Stimulated activated CD4-positive, alpha-beta T cell treated with anti-CD3 and anti-CD28 coated beads, Interleukin-1b, Interleukin-23, amount 100 ng/mL, for 4 hours (primary cell): ENCODE measurements around the gene LDLRAD4.

ENCODE experiments used
- DNase-seq, 2 donors: peaks; one replicate each; pipeline ENCODE4 v3.0.0-alpha.2; 2020; ENCODE audit warnings: low read depth in 2 of 2

Gene LDLRAD4

DNA sequence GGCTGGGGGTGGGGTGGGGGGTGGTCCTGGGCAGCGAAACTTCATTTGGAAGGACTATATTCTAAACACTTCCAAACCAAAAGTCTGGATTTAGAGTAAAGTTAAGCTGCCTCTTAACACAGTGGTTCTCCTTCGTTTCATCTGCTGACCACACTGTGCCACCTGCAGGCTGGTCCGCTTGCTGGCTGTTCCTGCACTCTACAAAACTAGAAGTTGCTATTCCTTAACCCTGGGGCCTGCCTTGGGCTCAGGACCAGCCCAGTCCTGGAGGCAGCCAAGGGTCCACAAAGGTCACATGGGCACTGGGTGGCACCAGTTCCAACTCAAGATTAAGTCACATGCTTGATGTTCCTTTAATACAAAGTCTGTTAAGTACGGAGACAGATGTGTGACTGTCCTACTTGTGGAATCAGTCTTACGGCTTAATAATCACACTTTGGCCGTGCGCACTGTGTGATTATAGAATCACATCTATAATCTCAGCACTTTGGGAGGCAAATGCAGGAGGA is 312.4 kb downstream of the LDLRAD4 start:
- no peak for DNase-seq

DNA sequence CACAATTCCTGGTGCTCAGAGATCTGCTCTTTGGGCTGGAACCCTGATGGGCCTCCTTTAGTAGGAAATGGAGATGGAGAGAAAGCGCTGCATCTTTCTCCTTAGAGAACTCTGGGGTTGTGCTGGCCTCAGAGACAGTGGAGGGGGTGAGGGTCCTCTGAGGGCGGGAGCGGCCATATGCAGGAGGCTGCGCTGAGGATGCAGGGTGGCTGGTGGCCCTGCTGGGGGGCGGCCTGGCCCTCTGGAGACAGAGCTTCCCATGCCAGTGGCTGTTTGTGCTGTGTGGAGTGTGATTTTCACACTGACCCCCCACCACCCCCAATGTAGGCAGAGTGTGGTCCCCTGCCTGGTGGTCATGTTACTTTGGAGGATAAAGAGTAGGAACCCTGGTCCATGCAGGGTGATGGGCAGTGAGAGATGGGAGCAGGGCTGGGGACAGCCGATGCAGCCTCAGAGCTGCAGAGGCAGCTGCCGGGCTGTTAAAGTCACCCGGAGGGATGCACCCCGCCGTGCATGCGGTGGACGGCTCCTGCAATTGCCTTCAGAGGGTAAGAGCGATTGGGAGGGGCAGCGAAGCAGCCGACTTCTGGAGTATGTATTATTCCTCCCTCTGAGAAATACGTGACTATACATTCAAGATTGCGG is 313.2 kb downstream of the LDLRAD4 start:
- DNase-seq: no peak

DNA sequence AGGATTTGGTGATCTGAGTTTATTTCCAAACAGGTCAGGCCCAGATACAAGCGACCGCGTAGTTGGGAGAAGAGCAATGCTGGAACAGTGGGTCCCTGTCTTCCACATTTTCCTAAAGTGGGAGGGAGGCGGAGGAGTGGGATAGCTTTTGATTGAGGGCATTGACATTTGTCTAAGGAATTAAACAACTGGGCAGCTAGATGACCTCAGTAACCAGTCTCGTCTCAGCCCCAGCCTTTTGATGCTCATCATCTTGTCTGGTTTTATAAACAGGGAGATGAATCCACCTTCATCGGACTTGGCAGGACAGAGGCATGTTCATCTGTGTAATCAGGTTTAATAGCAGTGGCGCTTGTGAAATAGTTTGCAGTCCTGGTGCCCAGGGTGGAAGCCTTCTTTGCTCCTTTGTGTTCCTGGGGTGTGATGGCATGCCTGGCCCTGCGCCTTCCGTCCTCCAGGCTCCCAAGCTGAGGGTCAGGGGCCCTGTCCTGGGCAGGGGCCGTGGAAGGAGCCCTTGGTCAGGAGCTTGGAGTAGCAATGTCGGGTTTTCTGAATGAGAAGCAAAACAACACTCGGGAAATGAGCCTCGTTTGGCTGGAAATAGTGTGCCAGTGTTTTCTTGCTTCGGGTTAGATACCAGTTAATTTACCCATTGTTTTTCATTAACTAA is 314.0 kb downstream of the LDLRAD4 start:
- no peak for DNase-seq

DNA sequence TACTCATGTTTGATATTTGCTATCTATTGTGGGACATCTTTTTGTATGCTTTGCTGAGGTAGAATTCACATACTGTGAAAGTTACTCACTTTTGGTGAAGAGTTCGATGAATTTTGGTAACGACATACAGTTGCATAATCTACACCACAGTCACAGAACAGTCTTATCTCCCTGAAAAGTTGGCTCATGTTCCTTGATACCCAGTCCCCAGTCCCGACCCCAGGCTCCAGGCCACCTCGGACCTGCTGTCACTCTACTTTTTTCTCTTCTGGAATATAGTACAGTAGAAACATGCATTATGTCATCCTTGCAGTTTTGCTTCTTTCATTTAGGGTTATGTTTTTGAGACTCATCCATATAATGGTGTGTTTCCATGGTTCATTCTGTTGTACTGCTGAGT is 316.1 kb downstream of the LDLRAD4 start:
- DNase-seq: no peak

DNA sequence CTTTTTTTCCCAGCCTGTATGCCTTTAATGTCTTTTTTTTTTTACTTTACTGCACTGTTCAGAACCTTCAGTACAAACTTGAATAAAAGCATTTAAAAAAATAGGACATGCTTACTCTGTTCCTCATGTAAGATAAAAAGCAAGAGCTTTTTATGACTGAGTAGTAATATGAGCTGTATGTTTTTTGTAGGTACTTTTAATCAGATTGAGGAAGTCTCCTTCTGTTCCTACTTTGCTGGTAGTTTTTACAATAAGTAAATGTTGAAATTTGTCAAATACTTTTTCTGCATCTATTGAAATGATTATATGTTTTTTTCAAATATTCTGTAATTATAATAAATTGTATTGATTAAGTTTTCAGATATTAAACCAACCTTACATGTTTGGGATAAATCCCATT is 318.0 kb downstream of the LDLRAD4 start:
- DNase-seq: no peak

DNA sequence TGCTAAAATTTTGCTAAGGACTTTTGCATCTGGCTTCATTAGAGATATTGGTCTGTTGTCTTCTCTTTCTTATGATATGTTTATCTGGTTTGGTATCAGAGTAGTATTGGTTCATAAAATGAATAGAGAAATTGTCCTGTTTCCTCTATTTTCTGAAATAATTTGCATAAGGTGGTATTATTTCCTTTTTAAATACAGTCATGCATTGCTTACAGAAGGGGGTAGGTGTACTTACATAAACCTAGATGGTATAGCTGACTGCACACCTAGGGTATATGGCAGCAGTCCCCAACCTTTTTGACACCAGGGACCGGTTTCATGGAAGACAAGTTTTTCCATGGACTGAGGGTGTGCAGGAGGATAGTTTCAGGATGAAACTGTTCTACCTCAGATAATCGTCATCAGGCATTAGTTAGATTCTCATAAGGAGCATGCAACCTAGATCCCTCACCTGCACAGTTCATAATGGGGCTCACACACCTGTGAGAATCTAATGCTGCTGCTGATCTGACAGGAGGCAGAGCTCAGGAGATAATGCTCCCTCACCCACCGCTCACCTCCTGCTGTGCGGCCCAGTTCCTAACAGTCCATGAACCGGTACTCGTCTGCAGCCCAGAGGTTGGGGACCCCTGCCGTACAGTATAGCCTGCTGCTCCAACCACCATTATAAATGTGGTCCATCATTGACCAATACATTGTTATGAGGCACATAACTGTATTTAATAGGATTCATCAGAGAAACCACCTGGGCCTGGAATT is 318.6 kb downstream of the LDLRAD4 start:
- no peak for DNase-seq

DNA sequence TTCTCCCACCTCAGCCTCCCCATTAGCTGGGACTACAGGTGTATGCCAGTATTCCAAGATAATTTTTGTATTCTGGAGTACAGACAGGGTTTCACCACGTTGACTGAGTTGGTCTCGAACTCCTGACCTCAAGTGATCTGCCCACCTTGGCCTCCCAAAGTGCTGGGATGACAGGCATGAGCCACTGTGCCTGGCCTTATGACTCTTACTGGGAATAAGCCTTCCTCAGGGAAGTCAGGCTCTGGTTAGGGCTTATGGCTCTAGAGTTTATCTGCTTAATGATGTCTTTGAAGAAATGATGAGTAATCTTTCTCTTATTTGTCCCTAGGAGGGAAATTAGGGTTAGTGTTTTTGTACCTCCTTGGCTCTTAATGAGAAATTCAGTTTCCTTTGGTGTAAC is 320.1 kb downstream of the LDLRAD4 start:
- DNase-seq: no peak

DNA sequence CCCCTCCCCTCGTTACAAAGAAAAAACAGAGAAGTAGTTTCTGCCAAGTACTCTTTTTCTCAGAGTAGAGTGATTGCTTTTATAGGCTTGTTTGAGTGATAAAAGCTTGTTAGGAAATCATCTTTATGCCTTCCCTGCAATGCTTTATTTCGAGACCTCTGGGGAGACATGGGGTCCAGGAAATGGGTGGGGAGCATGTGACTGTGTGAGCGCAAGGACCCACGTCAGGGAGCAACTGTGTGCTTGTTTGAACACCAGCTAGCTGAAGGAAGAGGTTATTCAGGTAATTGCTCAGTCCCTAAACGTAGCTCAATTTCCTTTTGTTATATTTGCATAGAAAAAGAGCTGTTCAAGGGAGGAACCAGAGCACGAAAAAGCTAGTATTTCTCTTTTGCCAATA is 320.5 kb downstream of the LDLRAD4 start:
- no peak for DNase-seq

DNA sequence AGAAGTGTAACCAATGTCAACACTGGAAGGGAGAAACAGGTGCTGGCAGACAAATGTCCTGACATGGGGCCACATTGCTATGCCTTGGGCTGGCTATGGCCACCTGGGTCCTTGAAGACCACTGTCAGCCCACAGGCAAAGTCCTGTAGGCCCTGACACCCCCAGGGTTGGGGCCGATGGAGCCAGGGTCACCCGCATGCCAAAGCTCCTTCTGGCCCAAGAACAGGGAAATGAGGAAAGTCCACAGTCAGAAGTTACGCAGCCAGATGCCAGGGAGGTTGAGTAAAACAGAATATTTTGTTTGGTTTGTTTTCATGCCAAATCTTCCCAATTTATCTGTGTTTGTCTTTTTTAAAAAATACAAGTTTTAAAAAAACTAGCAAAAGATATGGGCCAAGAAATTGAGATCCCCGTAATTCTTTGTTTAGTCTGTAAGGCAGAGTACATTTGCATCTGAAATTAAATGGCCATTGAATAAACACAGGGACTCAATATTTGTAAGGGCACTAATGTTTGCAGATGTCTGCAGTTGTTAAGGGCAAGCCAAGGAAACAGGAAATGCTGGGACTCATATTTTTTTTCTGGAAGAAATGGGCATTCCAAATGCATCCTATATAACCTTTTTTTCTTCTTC is 321.4 kb downstream of the LDLRAD4 start:
- no peak for DNase-seq

DNA sequence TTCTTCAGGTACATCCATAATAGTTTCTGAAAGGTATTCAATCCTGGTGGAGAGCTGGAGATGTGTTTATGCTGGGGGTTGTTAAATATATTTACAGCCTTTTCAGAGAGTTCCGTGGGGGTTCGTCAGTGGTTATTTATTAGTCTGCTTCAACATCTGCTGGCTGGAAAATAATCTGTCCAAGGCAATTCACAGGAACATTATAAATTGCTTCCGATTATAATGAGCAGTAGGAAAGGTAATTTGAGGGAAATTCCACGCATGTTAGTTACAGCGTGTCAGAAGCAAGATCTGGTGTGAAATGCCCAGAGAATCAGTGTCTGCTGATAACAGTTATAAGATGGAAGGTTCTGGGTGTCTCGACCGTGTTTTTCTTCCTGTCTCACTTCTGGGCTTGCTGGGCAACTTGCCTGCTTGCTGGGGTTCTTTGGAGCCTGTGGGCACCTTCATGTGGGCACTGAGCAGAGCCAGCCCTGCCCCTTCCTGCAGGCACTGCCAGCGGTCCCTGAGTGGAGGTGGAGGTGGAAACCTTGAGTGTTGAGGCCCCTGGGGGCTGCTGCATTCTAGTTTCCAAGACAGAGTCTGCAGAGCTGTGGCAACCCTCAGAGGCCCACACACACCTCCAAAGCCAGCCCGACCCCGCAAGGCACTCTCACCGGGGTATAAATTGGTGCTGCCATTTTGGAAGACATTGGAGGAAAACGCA is 322.1 kb downstream of the LDLRAD4 start:
- DNase-seq: no peak

DNA sequence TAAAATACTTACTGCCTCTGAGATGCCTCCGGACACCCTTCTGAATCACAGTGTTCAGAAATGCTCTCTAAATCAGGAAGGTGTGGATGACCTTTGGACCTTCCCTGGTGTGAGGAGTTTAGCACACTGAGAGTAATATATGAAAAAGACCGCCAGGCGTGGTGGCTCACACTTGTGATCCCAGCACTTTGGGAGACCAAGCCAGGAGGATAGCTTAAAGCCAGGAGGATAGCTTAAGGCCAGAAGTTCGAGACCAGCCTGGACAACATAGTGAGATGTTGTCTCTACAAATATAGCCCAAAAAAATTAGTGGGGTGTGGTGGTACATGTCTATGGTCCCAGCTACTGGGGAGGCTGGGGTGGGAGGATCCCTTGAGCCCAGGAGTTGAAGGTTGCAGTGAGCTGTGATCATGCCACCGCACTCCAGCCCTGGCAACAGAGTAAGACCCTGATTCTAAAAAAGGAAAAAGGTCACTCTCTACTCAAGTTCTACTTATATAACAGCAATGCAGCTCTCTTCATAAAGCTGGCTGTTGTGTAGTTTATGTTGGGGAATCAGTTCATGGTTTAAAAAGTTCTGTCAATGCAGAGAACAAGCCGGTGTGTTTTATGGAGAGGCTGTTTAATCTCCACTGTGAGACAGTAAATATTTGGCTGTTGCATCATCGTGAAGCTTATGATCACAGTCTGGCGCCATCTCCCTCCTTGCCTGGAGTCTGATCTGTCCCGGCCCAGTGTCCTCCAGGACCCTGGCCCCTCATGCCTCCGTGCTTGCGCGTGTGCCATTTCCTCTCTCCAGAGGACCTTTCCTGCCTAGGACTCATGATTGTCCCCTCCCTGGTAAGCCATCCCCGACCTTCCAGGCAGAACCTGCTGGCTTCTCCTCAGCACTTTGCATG is 323.3 kb downstream of the LDLRAD4 start:
- DNase-seq: no peak

DNA sequence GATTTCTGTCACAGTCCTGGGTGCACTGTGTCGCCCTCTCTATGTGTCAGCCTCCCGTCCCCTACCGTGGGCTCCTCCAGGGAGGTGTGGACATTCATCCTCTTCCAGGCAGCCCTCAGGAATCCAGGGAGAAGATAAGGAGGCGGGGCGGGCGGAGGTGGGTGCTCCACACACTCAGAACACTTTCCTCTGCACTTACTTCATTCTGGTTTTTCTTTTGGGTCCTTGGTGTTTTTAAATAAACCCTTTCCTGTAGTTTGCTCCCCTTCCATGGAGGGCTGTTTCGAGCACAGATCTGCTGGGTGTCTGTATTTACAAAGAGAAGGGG is 323.9 kb downstream of the LDLRAD4 start:
- DNase-seq: no peak

DNA sequence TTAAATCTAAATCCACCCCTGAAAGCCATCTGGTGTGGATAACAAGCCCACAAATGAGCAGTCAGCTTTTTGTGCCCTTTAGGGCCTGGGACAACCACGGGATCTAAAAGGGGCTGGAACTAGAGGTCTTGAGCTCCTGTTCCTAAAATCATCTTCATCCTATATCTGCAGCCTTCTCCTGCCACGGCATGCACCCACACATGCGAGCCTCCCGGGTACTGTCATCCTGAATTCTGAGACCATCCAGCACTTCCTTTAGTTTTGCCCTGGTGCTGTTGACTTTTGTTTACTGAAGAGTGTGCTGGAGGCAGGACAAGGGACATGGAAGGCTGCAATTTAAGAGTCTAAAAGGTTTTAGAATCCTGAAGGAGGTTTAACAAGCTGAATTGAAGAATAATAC is 324.6 kb downstream of the LDLRAD4 start:
- no peak for DNase-seq

DNA sequence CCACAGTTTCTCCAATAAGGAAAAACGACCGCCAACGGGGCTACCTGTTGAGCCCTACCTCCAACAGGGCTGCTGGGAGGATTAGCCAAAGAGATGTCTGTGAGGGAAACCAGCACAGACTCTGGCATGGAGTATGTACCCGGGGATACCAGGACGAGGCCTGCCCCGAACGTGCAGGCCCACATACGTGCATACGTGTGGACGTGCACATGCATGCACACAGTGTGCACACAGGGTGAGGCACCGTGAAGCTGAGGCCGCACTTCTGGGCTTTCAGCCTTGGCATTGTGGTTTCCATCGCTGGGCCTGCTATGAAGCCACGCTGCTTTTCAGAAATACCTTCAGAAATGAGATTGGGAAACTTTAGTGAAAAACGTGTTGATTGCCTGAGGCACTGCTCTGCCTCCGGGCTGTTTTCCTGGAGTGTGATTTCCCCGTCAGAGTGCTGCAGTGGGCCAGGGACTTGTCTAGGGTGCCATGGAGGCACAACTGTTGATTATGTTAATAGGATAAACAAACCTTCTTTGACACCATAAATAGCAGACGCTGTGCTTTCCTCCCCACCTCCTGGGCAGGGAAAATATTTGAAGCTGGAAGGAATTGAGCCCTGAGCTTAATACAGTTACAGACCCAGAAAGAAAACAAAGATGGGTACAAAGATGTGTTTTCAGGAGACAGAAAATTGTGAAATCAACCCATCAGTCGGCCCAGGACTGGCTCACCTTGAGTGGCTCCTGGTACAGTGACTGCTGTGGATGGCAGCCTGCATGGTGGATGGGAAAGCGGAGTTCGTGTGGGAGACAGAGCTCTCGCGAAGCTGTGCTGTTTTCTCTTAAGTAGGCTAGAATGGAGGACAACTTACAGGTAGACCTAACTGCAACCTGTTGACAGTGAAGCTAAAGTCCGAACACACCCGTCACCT is 325.5 kb downstream of the LDLRAD4 start:
- no peak for DNase-seq

DNA sequence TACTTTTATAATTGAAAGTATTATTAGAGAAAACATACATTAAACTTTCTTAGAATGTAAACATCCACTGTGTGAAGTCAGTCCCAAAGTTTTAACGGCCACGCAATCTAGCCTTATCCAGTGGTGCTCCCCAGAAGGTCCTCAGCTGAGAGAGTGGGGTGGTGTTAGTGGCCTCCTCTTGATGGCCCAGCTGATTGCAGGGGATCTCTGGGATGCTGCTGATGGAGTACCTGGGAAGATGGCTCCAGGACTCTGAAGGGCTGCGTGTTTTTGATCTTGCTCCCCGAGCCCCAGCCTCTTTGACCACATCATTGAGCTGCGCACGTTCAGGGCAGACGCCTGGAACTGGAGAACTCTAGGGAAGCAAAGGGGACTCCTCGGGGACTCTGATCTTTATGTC is 326.4 kb downstream of the LDLRAD4 start:
- DNase-seq: no peak

DNA sequence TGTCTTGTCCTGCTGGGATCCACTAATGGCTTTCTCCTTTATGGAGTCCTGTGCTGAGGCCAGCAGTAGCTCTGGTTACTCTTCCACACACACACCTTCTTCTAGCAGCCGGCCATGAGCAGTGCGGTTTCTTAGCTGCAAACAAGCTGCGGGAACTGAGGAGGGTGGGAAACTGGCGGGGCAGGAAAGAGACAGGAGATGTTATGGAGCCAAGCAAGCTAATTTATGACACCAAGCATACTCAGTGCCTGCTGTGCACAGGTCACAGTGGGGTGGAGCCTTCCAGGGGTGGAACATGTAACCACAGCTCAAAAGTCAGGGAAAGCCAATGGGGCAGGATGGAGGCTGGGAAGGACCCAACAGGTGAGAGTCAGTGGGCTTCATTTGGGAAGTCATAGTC is 327.0 kb downstream of the LDLRAD4 start:
- DNase-seq: no peak

DNA sequence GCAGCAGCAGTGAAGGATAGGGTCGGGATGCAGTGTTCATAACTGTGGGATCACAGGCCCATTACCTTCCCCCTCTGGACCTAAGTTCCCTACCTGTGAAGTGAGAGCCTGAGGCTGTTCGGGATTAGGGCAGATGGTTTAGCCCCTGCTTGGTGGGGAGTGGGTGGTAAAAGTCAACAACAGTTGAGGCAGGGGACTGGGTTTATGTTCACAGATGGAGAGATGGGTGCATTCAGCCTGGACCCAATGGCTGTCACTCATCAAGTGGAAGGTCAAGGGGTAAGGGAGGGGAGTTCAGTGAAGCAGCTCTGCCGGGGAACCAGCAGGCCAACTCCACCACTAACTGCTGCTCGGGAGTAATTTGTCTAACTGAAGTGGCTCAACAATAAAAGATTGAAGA is 327.4 kb downstream of the LDLRAD4 start:
- no peak for DNase-seq

DNA sequence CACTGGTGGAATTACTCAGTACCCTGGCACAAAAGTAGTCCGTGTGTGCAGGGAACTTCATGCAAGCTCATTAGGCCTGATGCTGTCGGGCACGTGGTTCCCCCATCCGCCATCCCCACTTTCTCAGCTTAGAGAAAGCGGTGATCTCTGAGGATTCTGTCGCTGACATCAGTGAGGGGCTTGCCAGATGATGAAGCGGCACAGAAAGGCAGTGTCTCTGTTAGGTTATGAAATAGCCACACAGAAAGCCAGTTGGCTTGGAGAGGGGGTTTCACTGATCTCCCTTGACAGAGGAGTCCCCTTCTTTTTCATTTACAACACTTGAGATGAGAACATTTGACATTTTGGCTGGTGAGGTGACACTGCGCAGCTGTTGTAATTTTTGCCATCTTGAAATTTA is 328.1 kb downstream of the LDLRAD4 start:
- no peak for DNase-seq

DNA sequence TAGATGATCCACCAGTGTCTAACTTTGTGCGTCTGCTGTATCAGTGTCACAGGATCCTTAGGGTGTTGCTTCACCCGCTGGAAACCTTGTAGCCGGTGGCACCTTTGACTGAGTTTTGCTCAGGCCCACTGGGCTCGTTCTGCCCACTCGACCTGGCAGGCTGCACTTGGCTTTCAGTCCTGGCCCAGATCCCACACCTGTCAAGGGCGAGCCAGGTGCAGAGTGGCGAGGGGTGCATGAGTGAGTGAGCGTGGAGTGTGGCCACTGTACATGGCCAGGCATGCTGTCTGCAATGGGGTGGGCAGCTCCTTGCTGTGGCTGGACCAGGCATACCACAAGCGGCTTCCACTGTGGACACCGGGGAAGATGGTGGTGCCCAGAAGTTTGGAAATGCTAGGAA is 328.8 kb downstream of the LDLRAD4 start:
- no peak for DNase-seq
